H9 (cell line): ENCODE results near the gene IVL. TPM values are rescaled to one million over a fixed set of nuclear protein-coding genes. Genes with fewer than 3 reads are reported as not detected.

Experiments used
- DNase-seq: peaks from one replicate; pipeline ENCODE4 v3.0.0-alpha.2; 2017
- H2AFZ ChIP-seq: one replicate; pipeline ENCODE4 v1.6.1; 2013; ENCODE audit warnings: mild to moderate bottlenecking, low read length, control low read depth, moderate library complexity
- H2AK5ac ChIP-seq: 2 replicates; pipeline ENCODE4 v1.6.1; 2013; ENCODE audit warnings: low read length, control low read depth, mixed read lengths; ENCODE audit not compliant: insufficient read length
- H2BK120ac ChIP-seq: one replicate; pipeline ENCODE4 v1.6.1; 2013; ENCODE audit warnings: low read depth, mild to moderate bottlenecking, low read length, control low read depth, inconsistent platforms; ENCODE audit not compliant: poor library complexity, severe bottlenecking
- H2BK12ac ChIP-seq: 2 replicates; pipeline ENCODE4 v1.6.1; 2013; ENCODE audit warnings: low read length, control low read depth, mixed read lengths, low read depth; ENCODE audit not compliant: insufficient read length
- H2BK15ac ChIP-seq: 2 replicates; pipeline ENCODE4 v1.6.1; 2013; ENCODE audit warnings: low read depth, low read length, control low read depth
- H2BK20ac ChIP-seq: one replicate; pipeline ENCODE4 v1.6.1; 2013; ENCODE audit warnings: low read depth, mild to moderate bottlenecking, low read length, control low read depth, inconsistent platforms; ENCODE audit not compliant: poor library complexity, severe bottlenecking
- H2BK5ac ChIP-seq: 2 replicates; pipeline ENCODE4 v1.6.1; 2013; ENCODE audit warnings: low read length, control low read depth, mixed read lengths; ENCODE audit not compliant: insufficient read length
- H3K14ac ChIP-seq: 2 replicates; pipeline ENCODE4 v1.6.1; 2013; ENCODE audit warnings: low read length, control low read depth; ENCODE audit not compliant: insufficient read depth
- H3K18ac ChIP-seq: 2 replicates; pipeline ENCODE4 v1.6.1; 2013; ENCODE audit warnings: low read depth, mild to moderate bottlenecking, mixed read lengths, low read length, control low read depth; ENCODE audit not compliant: insufficient read length
- H3K23ac ChIP-seq: 2 replicates; pipeline ENCODE4 v1.6.1; 2013; ENCODE audit warnings: low read length, control low read depth, mixed read lengths, low read depth; ENCODE audit not compliant: insufficient read length
- H3K23me2 ChIP-seq: 2 replicates; pipeline ENCODE4 v1.6.1; 2013; ENCODE audit warnings: low read depth, mild to moderate bottlenecking, mixed read lengths, low read length, control low read depth; ENCODE audit not compliant: insufficient read length, poor library complexity, severe bottlenecking
- H3K27ac ChIP-seq: 2 replicates; pipeline ENCODE4 v1.5.1; 2013; ENCODE audit warnings: low read length, control low read depth, mixed read lengths, low read depth; ENCODE audit not compliant: insufficient read length
- H3K27me3 ChIP-seq: 2 replicates; pipeline ENCODE4 v1.6.1; 2013; ENCODE audit warnings: low read length, control low read depth, inconsistent platforms; ENCODE audit not compliant: insufficient read depth
- H3K4ac ChIP-seq: 2 replicates; pipeline ENCODE4 v1.6.1; 2013; ENCODE audit warnings: low read depth, mild to moderate bottlenecking, control low read depth, inconsistent platforms, low read length, moderate library complexity
- H3K4me1 ChIP-seq: 2 replicates; pipeline ENCODE4 v1.6.1; 2013; ENCODE audit warnings: low read length, control low read depth, inconsistent platforms; ENCODE audit not compliant: insufficient read depth
- H3K4me2 ChIP-seq: 2 replicates; pipeline ENCODE4 v1.6.1; 2013; ENCODE audit warnings: low read length, control low read depth, mixed read lengths; ENCODE audit not compliant: insufficient read length, insufficient read depth
- H3K56ac ChIP-seq: 2 replicates; pipeline ENCODE4 v1.6.1; 2013; ENCODE audit warnings: low read depth, mild to moderate bottlenecking, mixed read lengths, low read length, control low read depth; ENCODE audit not compliant: insufficient read length
- H3K79me1 ChIP-seq: 2 replicates; pipeline ENCODE4 v1.6.1; 2013; ENCODE audit warnings: low read depth, mild to moderate bottlenecking, moderate library complexity, low read length, control low read depth, inconsistent platforms; ENCODE audit not compliant: insufficient read depth, poor library complexity, severe bottlenecking
- H3K79me2 ChIP-seq: 2 replicates; pipeline ENCODE4 v1.6.1; 2013; ENCODE audit warnings: low read length, control low read depth, inconsistent platforms; ENCODE audit not compliant: insufficient read depth
- H3K9ac ChIP-seq: 2 replicates; pipeline ENCODE4 v1.6.1; 2013; ENCODE audit warnings: low read length, control low read depth, mixed read lengths; ENCODE audit not compliant: insufficient read length; ENCODE audit errors: extremely low read depth
- H3K9me3 ChIP-seq: one replicate; pipeline ENCODE4 v1.6.1; 2013; ENCODE audit warnings: low read depth, low read length, inconsistent platforms; ENCODE audit not compliant: control insufficient read depth
- H3T11ph ChIP-seq: one replicate; pipeline ENCODE4 v1.6.1; 2013; ENCODE audit warnings: mild to moderate bottlenecking, low read length, control low read depth, inconsistent platforms
- H4K20me1 ChIP-seq: one replicate; pipeline ENCODE4 v1.6.1; 2013; ENCODE audit not compliant: control insufficient read depth, insufficient read length, insufficient read depth
- H4K5ac ChIP-seq: 2 replicates; pipeline ENCODE4 v1.6.1; 2013; ENCODE audit warnings: low read depth, mild to moderate bottlenecking, mixed read lengths, low read length, control low read depth; ENCODE audit not compliant: insufficient read length
- H4K8ac ChIP-seq: replicated peaks from 2 replicates; pipeline ENCODE4 v1.6.1; 2013; ENCODE audit warnings: low read length, control low read depth, mixed read lengths, low read depth; ENCODE audit not compliant: insufficient read length
- H4K91ac ChIP-seq: 2 replicates; pipeline ENCODE4 v1.6.1; 2013; ENCODE audit warnings: low read depth, mild to moderate bottlenecking, moderate library complexity, mixed read lengths, low read length, control low read depth; ENCODE audit not compliant: insufficient read length
- H3K27ac Mint-ChIP-seq, 3 experiments: 2 replicates in 2 of 3; 3 replicates in 1 of 3; pipeline ENCODE4 v1.8.0; 2020 to 2021; ENCODE audit warnings: mixed read lengths in 3 of 3, mild to moderate bottlenecking in 1 of 3, moderate library complexity in 1 of 3
- H3K27me3 Mint-ChIP-seq: 2 replicates; pipeline ENCODE4 v1.8.0; 2021; ENCODE audit warnings: low read depth, mild to moderate bottlenecking, moderate library complexity, mixed read lengths
- H3K36me3 Mint-ChIP-seq, 3 experiments: 2 replicates in 2 of 3; 3 replicates in 1 of 3; pipeline ENCODE4 v1.8.0; 2020 to 2021; ENCODE audit warnings: low read depth in 3 of 3, mixed read lengths in 3 of 3; ENCODE audit not compliant: insufficient read depth in 1 of 3
- H3K4me1 Mint-ChIP-seq, 2 experiments: 2 replicates each; pipeline ENCODE4 v1.8.0; 2020; ENCODE audit warnings: mixed read lengths in 2 of 2
- H3K4me3 Mint-ChIP-seq, 2 experiments: 2 replicates in 1 of 2; 3 replicates in 1 of 2; pipeline ENCODE4 v1.8.0; 2020 to 2021; ENCODE audit warnings: mild to moderate bottlenecking in 2 of 2, mixed read lengths in 2 of 2, moderate library complexity in 1 of 2
- H3K9me3 Mint-ChIP-seq, 2 experiments: 2 replicates in 1 of 2; 3 replicates in 1 of 2; pipeline ENCODE4 v1.8.0; 2020; ENCODE audit warnings: mild to moderate bottlenecking in 2 of 2, mixed read lengths in 2 of 2, moderate library complexity in 1 of 2
- WGBS: extraction: QIAGEN DNeasy Blood & Tissue Kit; methylation state at CpG from one replicate; pipeline ENCODE4 v1.1.7; 2013; ENCODE audit warnings: missing lambda C conversion rate, low lambda C conversion rate, mixed read lengths; ENCODE audit not compliant: insufficient read length; ENCODE audit errors: extremely low coverage; 5-methylcytosine and 5-hydroxymethylcytosine counted together
- total RNA-seq: library from RNA; stranded (reverse); gene quantifications from 2 replicates; pipeline ENCODE4 v1.2.1, GENCODE V29; 2021
- TF ChIP-seq, protein P1 (sequence below): fragments of 200-600 bp; sonication (generic); conservative IDR thresholded peaks from 3 replicates; pipeline ENCODE4 v1.8.0; 2021; ENCODE audit warnings: antibody characterized with exemption, mild to moderate bottlenecking

Gene IVL
- total RNA-seq, 1 experiment from 2014 or later: not detected

DNA sequence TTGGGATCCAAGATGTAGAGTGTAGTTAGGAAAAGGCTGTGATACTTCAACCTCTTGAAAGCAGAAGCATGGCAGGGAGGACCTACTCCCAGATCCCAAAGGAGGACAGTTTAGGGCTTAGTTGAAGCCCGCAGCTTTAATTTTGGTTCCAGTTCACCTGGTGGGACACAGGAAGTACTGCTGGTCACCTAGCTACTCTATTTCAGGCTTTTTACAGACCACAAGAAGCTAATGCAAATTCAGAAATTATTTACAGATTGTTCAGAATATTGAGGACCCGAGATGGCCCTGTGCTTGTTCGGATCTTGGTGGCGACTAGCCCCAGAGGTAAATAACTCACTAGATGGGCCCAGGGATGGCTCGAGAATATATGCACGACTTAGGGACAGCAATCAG lies 36.6 kb upstream of the IVL start:
- no peak overlapping the region for H4K5ac ChIP-seq
- no peak overlapping the region for H2BK15ac ChIP-seq
- H2BK20ac ChIP-seq: no peak overlapping the region
- H3K4ac ChIP-seq: no peak overlapping the region
- no peaks in the 10 kb centered on the region for H3K23me2 ChIP-seq
- no peak overlapping the region for H3T11ph ChIP-seq
- no peak overlapping the region for H3K56ac ChIP-seq
- H4K91ac ChIP-seq: no peak overlapping the region
- no peak overlapping the region for H3K18ac ChIP-seq
- WGBS: no CpG with 5 or more reads among the region's 6 CpGs
- H2BK12ac ChIP-seq: no peak overlapping the region
- no peak overlapping the region for H3K27ac ChIP-seq
- no peaks in the 10 kb centered on the region for H3K9me3 ChIP-seq
- H3K27me3 ChIP-seq: no peaks in the 10 kb centered on the region
- no peak overlapping the region for H3K14ac ChIP-seq
- Mint-ChIP-seq H3K9me3 (peaks cover 10 to 13% of the 10 kb centered on the region in 2 experiments), H3K27ac (no peak overlapping the region), H3K27me3 (no peaks in the 10 kb centered on the region; the same call in none of the 2 replicates), H3K4me3 (no peak overlapping the region; a peak in 1 of 5 replicates), H3K36me3 (no peaks in the 10 kb centered on the region), H3K4me1 (no peaks in the 10 kb centered on the region)
- H3K4me1 ChIP-seq: no peaks in the 10 kb centered on the region
- H3K79me1 ChIP-seq: no peaks in the 10 kb centered on the region
- no peak overlapping the region for H2AFZ ChIP-seq
- DNase-seq: no peak
- H4K8ac ChIP-seq: no peak overlapping the region
- H3K4me2 ChIP-seq: no peak overlapping the region
- no peak overlapping the region for H2AK5ac ChIP-seq
- H2BK120ac ChIP-seq: no peak overlapping the region
- TF ChIP-seq, protein P1, sequence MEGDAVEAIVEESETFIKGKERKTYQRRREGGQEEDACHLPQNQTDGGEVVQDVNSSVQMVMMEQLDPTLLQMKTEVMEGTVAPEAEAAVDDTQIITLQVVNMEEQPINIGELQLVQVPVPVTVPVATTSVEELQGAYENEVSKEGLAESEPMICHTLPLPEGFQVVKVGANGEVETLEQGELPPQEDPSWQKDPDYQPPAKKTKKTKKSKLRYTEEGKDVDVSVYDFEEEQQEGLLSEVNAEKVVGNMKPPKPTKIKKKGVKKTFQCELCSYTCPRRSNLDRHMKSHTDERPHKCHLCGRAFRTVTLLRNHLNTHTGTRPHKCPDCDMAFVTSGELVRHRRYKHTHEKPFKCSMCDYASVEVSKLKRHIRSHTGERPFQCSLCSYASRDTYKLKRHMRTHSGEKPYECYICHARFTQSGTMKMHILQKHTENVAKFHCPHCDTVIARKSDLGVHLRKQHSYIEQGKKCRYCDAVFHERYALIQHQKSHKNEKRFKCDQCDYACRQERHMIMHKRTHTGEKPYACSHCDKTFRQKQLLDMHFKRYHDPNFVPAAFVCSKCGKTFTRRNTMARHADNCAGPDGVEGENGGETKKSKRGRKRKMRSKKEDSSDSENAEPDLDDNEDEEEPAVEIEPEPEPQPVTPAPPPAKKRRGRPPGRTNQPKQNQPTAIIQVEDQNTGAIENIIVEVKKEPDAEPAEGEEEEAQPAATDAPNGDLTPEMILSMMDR: no peak
- no peaks in the 10 kb centered on the region for H4K20me1 ChIP-seq
- H3K79me2 ChIP-seq: no peaks in the 10 kb centered on the region
- no peak overlapping the region for H3K23ac ChIP-seq
- no peak overlapping the region for H3K9ac ChIP-seq
- no peak overlapping the region for H2BK5ac ChIP-seq
